Embryonic facial prominence (tissue), 1 donor: ENCODE measurements around the gene PRPF39.

Experiments used
- DNase-seq: peaks from one replicate; pipeline ENCODE4 v3.0.0-alpha.2; 2016; ENCODE audit errors: extremely low spot score

Gene PRPF39

GRCh38 chr14:45082420-45082819 lies 1.5 kb upstream of the PRPF39 start:
- DNase-seq: no peak

GRCh38 chr14:45083617-45083975 lies 320 bp upstream of the PRPF39 start:
- no peak for DNase-seq

DNA sequence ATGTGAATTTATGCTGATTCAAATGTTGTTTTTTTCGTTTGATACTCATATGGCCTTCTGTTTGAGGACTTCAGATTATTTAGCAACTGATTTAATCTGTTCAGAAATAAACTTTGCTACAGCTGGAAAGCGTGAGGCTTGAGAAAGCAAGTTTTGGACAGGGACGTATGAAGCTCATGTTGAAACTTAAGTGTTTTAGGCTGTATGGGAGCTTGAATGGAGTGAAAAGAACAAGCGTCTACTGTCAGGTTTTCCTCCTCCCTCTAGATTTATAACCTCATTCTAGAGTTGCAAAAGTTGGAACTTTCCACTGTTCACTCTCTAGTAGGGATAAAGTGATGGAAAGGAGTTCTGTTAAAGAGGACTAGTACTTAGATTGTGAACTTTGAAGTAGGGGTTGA lies 1.0 kb downstream of the PRPF39 start:
- no peak for DNase-seq

DNA sequence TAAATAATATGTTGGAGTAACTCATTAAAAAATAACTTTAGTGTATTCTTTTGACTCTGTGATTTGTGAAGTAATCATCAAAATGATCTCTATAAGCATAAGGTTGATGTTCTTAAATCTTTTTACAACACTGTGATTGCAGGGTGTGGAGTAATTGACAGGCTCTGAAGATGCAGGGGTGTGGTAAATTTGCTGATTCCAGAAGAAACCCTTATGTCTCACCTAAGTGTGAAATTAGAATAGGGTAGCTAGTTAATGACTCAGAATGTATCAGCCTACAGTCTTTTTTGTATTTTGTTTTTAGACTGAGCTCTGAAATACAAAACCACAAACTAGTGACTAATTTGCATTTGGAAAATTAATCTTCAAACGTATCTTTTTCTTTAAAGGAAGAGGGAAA lies 5.9 kb downstream of the PRPF39 start:
- DNase-seq: no peak

GRCh38 chr14:45091710-45092109 lies 7.8 kb downstream of the PRPF39 start:
- DNase-seq: no peak

- no peak for DNase-seq
Measured at GRCh38 chr14:45094275-45094674, 10.4 kb downstream of the PRPF39 start.

DNA sequence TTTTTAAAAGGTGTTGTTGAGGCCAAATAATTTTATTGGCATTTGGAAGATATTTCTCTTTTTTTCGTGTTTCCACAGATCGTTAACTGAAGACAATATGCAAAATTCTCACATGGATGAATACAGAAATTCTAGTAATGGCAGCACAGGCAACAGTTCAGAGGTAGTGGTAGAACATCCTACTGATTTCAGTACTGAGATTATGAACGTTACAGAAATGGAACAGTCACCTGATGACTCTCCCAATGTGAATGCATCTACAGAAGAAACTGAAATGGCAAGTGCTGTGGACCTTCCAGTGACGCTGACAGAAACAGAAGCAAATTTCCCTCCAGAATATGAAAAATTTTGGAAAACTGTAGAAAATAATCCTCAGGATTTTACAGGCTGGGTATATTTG lies 11.2 kb downstream of the PRPF39 start:
- no peak for DNase-seq

- no peak for DNase-seq
Measured at GRCh38 chr14:45096218-45096617, 12.3 kb downstream of the PRPF39 start.

GRCh38 chr14:45103806-45104205 lies 19.9 kb downstream of the PRPF39 start:
- DNase-seq: no peak

DNA sequence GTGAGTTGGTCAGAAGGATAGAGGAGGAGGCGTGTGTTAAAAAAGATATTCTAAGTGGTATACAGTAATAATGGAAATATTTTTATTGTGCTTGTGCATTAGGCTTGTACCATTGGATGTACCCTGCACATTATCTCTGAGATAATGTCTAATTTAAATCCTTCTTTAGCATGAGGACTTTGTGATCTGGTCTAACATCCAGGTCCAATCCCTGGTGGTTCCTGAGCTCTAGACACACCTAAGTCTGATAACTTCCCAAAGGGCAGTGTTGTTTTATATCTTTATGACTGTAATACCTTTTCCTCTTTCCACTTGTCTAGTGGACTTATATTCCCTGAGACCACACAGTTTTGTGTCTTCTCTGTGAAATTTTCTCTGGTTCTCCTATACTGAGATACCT lies 20.6 kb downstream of the PRPF39 start:
- no peak for DNase-seq

GRCh38 chr14:45112896-45113781 lies 29.2 kb downstream of the PRPF39 start:
- no peak for DNase-seq

DNA sequence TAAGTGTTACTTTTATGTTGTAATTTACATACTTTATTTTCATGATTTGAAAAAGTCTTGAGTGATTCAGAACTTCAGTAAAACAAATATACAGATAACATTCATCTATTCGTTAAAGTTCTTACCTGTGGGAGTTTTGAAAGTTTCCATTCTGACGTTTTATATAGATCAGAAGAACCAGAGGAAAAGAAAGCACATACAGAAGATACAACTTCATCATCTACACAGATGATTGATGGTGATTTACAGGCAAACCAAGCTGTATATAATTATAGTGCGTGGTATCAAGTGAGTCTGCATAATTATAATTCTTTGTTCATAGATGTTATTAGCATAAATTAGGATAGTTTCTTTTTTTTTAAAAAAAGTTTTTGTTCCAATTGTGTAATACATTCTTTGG lies 30.4 kb downstream of the PRPF39 start:
- DNase-seq: no peak

- no peak for DNase-seq
Measured at GRCh38 chr14:45118594-45118993, 34.7 kb downstream of the PRPF39 start.

DNA sequence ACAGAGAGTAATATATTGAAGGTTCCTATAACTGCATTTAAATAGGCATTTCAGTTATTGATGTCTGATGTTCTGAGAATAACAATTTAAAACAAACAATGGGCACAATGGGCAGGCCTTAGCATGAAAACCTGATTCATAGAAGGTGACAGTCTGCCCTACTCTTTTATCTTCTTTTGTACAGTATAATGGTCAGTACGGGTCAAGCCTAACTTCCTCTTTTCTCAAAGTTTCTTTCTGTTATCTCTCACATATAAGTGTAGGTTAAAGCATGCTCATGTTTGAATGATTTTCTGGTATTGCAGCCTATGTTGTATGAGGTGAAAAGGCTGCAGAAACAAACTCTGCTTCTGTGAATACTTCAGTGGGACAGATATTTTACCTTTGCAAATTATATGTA lies 36.2 kb downstream of the PRPF39 start:
- DNase-seq: no peak

DNA sequence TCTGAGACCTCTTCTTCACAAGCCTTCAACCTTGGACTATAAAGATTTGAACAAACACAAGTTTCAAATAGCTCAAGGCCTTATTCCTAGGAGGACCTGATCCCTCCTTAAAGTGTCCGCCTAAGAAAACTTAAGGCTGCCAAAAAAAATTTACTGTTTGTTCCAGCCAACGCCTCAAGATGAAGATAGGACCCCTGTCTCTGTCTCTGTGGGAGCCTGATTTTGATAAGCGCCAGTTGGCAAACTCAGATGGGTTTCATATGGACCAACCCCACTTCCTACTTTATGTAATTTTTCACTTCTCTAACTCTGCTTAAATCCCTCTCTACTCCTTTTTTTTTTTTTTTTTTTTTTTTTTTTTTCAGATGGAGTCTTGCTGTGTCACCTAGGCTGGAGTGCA lies 39.4 kb downstream of the PRPF39 start:
- DNase-seq: no peak

- DNase-seq: no peak
Measured at GRCh38 chr14:45125754-45126153, 41.8 kb downstream of the PRPF39 start.

DNA sequence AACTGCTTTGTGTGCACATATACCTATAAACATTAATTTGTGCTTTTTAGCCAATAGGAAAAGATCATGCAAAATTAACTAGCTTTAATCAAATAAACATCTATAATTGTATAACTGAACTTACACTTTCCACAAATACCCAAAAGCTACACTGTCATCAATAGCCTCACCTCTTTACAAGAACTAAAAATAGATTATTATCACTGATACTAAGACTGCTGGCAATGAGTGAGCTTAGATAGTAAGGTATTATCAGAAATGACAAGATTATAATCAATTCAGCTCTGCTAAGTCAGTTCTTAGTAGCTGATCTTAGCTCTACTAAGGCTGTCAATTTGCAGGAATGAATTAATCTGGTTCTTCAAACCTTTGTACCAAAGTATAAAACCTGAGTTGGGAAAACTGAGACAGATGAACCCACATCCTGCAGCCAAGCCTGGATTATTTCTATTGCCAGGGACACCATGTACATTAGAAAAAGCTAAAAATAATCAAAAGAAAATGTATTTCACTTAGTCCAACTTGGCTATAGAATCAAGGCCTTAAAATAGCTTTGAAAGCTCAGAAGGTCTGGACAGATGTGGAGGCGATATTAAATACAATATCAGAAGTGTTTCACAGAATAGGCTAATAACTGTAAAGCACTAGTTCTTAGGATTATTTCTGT lies 45.2 kb downstream of the PRPF39 start:
- DNase-seq: no peak

GRCh38 chr14:45133683-45134050 lies 49.8 kb downstream of the PRPF39 start:
- DNase-seq: no peak

- DNase-seq: peak; percentile 97
Measured at GRCh38 chr14:45134051-45134958, 50.4 kb downstream of the PRPF39 start, which contains the start of gene FKBP3. TSS of gene FKBP3 (minus strand) at chr14:45134481. CDS start at chr14:45134456, 25 bp downstream.

DNA sequence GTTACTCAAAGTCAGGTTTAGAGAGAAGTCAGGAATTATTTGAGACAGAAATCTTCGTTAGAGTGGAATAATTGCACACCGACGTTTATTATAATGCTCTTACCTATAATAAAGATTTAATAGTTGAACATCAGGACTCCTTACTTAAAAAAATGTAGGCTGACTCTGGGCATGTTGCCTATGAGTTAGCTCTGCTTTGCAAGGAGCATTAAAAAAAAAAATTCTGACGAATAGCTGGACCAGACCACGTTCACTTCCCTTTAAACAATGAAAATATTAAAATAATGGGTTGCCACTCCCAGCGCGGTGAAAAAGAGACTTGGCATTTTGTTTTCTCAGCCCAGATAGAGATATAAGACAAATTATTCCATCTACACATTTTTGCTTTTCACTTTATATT lies 51.2 kb downstream of the PRPF39 start:
- no peak for DNase-seq

DNA sequence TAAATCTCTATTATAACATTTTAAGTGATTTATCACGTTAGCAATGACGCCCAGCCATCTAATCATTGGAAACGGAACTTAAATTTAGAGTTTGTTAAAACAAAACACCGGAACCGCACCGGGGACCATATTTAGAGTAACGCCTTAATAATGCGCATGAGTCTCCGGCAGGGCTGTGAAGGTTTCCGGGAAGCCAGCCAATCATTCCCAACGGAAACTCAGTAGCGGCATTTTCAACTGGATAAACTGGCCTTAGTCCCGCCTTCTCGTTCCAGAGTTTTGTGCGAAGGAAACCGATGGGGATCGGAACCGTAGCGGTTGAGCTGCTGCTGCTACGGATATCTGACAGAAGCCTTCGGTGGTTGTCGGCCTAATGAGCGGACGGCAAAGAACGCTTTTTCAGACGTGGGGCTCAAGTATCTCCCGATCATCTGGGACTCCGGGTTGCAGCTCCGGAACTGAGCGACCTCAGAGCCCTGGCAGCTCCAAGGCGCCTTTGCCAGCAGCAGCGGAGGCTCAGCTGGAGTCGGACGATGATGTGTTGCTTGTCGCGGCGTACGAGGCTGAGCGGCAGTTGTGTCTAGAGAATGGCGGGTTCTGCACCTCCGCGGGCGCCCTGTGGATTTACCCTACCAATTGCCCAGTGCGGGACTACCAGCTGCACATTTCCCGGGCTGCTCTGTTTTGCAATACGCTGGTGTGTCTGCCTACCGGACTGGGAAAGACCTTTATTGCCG lies 51.9 kb downstream of the PRPF39 start, which contains the start of gene FANCM:
Gene FANCM (plus strand): TSS at position 272 of the 737 bp plus-strand sequence. CDS start 102 bp downstream, at position 374.
- DNase-seq: peak; percentile 88
